ENCODE results near the gene XAB2.

Gene XAB2

DNA sequence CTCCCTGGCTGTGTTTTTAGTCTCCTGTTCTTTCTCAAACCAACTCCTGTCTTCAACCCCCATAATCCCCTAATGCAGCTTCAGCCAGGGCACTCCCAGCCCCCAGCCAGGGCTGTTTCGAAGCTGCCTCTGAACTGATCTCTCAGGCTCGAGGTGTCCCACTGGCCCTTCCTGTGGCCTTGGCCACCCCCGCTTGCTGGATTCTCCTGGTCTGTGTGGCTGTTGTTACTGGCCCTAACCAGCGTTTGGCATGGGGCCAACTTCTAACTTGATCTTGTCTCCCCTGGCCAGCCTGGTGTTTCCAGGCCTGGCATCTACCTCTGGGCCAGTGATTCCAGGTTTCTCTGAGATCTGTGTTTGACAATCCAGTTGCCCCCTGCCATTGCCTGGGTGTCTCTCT, 11.0 kb downstream of the XAB2 start:
- Mint-ChIP-seq H3K27ac (peak overlapping the region; percentile 31), H3K4me1 (ENCODE audit: low read depth) (no peaks in the 10 kb centered on the region), H3K36me3 (ENCODE audit: low read depth) (peaks cover 20% of the 10 kb centered on the region), H3K27me3 (ENCODE audit: low read depth) (no peaks in the 10 kb centered on the region), H3K9me3 (no peaks in the 10 kb centered on the region), H3K4me3 (no peak overlapping the region)
- no peak for DNase-seq (ENCODE audit: low spot score)

GRCh38 chr19:7617735-7618134, 11.6 kb downstream of the XAB2 start:
- no peaks in the 10 kb centered on the region for H3K27me3 Mint-ChIP-seq (ENCODE audit: low read depth)
- DNase-seq (ENCODE audit: low spot score): no peak
- H3K36me3 Mint-ChIP-seq (ENCODE audit: low read depth): peaks cover 15% of the 10 kb centered on the region
- H3K4me1 Mint-ChIP-seq (ENCODE audit: low read depth): no peaks in the 10 kb centered on the region
- no peak overlapping the region for H3K27ac Mint-ChIP-seq
- no peaks in the 10 kb centered on the region for H3K9me3 Mint-ChIP-seq
- no peak overlapping the region for H3K4me3 Mint-ChIP-seq

DNA sequence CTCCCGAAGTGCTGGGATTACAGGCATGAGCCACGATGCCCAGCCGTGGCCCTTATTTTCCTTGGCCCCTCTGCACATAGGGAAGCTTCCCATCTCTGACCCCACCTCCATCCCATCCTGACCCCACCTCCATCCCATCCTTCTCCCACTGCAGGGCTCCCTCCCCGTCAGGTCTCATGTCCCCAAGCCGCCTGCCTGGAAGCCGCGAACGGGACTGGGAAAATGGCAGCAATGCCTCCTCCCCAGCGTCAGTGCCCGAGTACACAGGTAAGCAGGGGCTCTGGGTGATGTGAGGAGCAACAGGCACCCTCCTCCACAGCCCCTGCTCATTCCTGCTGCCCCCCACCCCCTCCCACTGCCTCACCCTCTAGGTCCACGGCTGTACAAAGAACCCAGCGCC, 12.2 kb downstream of the XAB2 start:
- no peak overlapping the region for H3K4me3 Mint-ChIP-seq
- H3K4me1 Mint-ChIP-seq (ENCODE audit: low read depth): no peaks in the 10 kb centered on the region
- H3K27me3 Mint-ChIP-seq (ENCODE audit: low read depth): no peaks in the 10 kb centered on the region
- peaks cover 14% of the 10 kb centered on the region for H3K36me3 Mint-ChIP-seq (ENCODE audit: low read depth)
- no peak for DNase-seq (ENCODE audit: low spot score)
- H3K9me3 Mint-ChIP-seq: no peaks in the 10 kb centered on the region
- no peak overlapping the region for H3K27ac Mint-ChIP-seq

DNA sequence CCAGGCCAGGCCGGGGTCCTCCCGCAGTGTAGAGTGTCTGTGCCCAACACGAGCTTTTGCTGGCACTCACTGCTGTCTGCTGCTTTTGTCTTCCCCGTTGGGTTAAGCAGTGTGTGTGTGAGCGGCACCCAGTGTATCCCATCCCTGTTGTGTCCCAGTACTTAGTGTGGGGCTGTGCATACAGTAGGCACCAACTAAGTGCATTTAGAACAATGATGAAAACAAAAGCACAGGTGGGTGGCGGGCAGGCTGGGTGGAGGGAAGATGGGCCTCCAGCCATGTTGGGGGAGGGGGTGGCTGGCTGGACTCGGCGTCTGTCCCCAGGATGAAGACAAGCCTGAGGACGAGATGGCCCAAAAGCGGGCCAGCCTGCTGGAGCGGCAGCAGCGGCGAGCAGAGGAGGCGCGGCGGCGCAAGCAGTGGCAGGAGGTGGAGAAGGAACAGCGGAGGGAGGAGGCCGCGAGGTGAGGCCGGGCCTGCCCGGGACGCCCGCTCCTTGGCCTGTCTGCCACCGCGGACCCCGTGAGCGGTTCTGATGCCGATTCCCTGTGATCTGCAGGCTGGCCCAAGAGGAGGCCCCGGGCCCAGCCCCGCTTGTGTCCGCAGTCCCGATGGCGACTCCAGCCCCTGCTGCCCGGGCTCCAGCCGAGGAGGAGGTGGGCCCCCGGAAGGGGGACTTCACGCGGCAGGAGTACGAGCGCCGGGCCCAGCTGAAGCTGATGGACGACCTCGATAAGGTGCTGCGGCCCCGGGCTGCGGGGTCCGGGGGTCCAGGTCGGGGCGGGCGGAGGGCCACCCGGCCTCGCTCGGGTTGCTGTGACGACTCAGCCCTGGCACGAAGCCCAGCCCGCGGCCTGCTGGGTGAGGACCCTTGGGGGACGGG, 14.2 kb downstream of the XAB2 start:
- DNase-seq (ENCODE audit: low spot score): no peak
- Mint-ChIP-seq H3K4me1 (ENCODE audit: low read depth) (no peaks in the 10 kb centered on the region), H3K36me3 (ENCODE audit: low read depth) (peaks cover 6% of the 10 kb centered on the region), H3K9me3 (no peaks in the 10 kb centered on the region), H3K27ac (no peak overlapping the region), H3K4me3 (no peak overlapping the region), H3K27me3 (ENCODE audit: low read depth) (no peaks in the 10 kb centered on the region)

DNA sequence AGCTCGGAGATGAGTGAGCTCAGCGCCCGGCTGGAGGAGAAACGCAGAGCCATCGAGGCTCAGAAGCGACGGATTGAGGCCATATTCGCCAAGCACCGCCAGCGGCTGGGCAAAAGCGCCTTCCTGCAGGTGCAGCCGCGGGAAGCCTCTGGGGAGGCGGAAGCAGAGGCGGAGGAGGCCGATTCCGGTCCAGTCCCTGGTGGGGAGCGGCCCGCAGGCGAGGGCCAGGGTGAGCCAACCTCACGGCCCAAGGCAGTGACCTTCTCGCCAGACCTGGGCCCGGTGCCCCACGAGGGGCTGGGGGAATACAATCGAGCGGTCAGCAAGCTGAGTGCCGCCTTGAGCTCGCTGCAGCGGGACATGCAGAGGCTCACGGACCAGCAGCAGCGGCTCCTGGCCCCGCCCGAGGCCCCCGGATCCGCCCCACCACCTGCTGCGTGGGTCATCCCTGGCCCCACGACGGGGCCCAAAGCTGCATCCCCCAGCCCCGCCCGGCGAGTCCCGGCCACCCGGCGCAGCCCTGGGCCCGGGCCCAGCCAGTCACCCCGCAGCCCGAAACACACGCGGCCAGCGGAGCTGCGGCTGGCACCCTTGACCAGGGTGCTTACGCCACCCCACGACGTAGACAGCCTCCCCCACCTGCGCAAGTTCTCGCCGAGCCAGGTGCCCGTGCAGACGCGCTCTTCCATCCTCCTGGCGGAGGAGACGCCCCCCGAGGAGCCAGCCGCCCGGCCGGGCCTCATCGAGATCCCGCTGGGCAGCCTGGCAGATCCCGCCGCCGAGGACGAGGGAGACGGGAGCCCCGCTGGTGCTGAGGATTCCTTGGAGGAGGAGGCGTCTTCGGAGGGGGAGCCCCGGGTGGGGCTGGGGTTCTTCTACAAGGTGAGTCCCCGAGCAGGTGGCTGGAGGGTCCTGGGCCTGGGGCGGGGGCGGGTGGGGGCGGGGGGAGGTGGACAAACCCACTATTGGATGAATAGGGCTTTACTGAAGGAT, 16.8 kb downstream of the XAB2 start:
- Mint-ChIP-seq H3K4me3 (no peak overlapping the region), H3K27ac (no peak overlapping the region), H3K9me3 (no peaks in the 10 kb centered on the region), H3K36me3 (ENCODE audit: low read depth) (no peaks in the 10 kb centered on the region), H3K4me1 (ENCODE audit: low read depth) (no peaks in the 10 kb centered on the region), H3K27me3 (ENCODE audit: low read depth) (no peaks in the 10 kb centered on the region)
- no peak for DNase-seq (ENCODE audit: low spot score)

DNA sequence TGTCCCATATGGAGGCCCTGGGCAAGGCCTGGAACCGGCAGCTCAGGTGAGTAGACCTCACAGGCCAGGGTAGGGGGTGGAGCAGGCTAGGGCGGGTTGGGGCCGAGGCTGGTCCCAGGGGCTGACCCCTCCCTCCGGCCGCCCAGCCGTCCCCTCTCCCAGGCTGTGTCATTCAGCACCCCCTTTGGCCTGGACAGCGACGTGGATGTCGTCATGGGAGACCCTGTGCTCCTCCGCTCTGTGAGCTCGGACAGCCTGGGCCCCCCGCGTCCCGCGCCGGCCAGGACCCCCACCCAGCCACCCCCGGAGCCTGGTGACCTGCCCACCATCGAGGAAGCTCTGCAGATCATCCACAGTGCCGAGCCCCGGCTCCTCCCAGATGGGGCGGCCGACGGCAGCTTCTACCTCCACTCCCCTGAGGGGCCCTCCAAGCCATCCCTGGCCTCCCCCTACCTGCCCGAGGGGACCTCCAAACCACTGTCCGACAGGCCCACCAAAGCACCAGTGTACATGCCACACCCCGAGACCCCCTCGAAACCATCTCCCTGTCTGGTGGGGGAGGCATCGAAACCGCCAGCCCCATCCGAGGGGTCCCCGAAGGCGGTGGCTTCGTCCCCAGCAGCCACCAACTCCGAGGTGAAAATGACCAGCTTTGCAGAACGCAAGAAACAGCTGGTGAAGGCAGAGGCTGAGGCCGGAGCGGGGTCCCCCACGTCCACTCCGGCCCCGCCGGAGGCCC, 17.6 kb downstream of the XAB2 start:
- H3K27me3 Mint-ChIP-seq (ENCODE audit: low read depth): no peaks in the 10 kb centered on the region
- DNase-seq (ENCODE audit: low spot score): no peak
- H3K27ac Mint-ChIP-seq: no peak overlapping the region
- no peaks in the 10 kb centered on the region for H3K36me3 Mint-ChIP-seq (ENCODE audit: low read depth)
- no peaks in the 10 kb centered on the region for H3K9me3 Mint-ChIP-seq
- H3K4me3 Mint-ChIP-seq: no peak overlapping the region
- H3K4me1 Mint-ChIP-seq (ENCODE audit: low read depth): no peaks in the 10 kb centered on the region

DNA sequence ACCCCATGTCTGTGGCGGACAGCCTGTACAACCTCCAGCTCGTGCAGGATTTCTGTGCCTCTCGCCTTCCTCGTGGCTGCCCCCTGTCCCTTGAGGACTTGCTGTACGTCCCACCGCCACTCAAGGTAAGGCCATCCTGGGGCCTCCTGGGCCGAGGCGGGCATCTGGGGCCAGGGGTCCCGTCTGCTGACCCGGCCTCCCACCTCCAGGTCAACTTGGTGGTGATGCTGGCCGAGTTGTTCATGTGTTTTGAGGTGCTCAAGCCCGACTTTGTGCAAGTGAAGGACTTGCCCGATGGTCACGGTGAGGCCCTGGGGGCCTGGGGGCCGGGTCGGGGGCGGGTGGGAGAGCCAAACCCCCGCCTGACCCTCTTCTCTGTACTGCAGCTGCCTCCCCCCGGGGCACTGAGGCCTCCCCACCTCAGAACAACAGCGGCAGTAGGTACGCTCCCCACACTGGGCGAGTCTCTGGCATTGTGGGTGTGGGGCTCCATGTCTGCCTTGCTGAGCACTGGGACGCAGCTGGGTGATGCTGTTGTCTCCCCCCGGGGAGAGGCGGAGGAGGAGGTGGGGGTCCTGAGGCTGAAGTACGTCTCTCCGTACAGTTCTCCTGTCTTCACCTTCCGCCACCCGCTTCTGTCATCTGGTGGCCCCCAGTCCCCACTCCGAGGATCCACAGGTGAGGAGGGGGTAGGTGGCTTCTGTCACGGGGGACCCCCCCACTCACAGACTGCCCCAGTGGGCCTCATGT, 18.7 kb downstream of the XAB2 start:
- H3K9me3 Mint-ChIP-seq: no peaks in the 10 kb centered on the region
- H3K4me3 Mint-ChIP-seq: no peak overlapping the region
- no peaks in the 10 kb centered on the region for H3K27me3 Mint-ChIP-seq (ENCODE audit: low read depth)
- DNase-seq (ENCODE audit: low spot score): no peak
- no peaks in the 10 kb centered on the region for H3K36me3 Mint-ChIP-seq (ENCODE audit: low read depth)
- no peaks in the 10 kb centered on the region for H3K4me1 Mint-ChIP-seq (ENCODE audit: low read depth)
- H3K27ac Mint-ChIP-seq: no peak overlapping the region

- DNase-seq (ENCODE audit: low spot score): no peak
- Mint-ChIP-seq H3K27ac (no peak overlapping the region), H3K36me3 (ENCODE audit: low read depth) (no peaks in the 10 kb centered on the region), H3K27me3 (ENCODE audit: low read depth) (peaks cover 3% of the 10 kb centered on the region), H3K4me1 (ENCODE audit: low read depth) (no peaks in the 10 kb centered on the region), H3K4me3 (no peak overlapping the region), H3K9me3 (no peaks in the 10 kb centered on the region)
These were observed 21.3 kb downstream of the XAB2 start for GRCh38 chr19:7607874-7608560.

DNA sequence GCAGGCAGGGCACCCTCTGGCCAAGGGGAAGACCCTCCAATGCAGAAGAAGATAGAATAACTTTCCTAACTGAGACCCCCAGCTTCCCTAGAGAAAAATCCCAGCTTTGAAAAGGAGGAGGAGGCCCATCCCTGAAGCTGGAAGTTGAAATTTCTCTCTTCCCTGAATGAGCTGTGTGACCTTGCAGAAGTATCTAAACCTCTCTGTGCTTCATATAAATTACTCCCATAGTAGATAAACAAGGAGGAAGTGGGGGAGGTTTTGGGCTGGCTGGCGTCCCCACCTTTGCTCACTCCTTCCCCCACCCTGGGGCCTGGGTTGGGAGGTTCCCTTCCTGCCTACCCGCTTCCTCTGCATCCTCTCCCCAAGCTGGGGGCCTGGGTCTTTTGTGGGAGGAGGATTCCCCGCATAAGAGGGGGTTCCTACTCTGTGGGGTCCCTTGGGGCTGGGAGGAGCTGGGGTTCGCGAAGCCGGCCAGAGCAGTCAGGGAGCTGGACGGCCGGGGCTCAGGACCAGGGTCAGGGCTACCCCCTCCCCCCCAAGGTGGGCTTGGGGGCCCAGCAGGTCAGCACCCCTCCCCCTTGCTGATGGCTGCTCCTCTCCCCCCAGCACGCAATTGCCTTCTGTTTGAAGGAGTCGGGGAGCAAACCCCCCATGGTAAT, 22.0 kb downstream of the XAB2 start:
- no peak overlapping the region for H3K4me3 Mint-ChIP-seq
- H3K4me1 Mint-ChIP-seq (ENCODE audit: low read depth): no peaks in the 10 kb centered on the region
- H3K27me3 Mint-ChIP-seq (ENCODE audit: low read depth): peaks cover 3% of the 10 kb centered on the region
- DNase-seq (ENCODE audit: low spot score): no peak
- no peaks in the 10 kb centered on the region for H3K9me3 Mint-ChIP-seq
- H3K27ac Mint-ChIP-seq: no peak overlapping the region
- H3K36me3 Mint-ChIP-seq (ENCODE audit: low read depth): no peaks in the 10 kb centered on the region

GRCh38 chr19:7606289-7606688, 23.1 kb downstream of the XAB2 start:
- Mint-ChIP-seq H3K36me3 (ENCODE audit: low read depth) (no peaks in the 10 kb centered on the region), H3K9me3 (no peaks in the 10 kb centered on the region), H3K27ac (no peak overlapping the region), H3K4me1 (ENCODE audit: low read depth) (no peaks in the 10 kb centered on the region), H3K27me3 (ENCODE audit: low read depth) (peaks cover 3% of the 10 kb centered on the region), H3K4me3 (no peak overlapping the region)
- DNase-seq (ENCODE audit: low spot score): no peak

DNA sequence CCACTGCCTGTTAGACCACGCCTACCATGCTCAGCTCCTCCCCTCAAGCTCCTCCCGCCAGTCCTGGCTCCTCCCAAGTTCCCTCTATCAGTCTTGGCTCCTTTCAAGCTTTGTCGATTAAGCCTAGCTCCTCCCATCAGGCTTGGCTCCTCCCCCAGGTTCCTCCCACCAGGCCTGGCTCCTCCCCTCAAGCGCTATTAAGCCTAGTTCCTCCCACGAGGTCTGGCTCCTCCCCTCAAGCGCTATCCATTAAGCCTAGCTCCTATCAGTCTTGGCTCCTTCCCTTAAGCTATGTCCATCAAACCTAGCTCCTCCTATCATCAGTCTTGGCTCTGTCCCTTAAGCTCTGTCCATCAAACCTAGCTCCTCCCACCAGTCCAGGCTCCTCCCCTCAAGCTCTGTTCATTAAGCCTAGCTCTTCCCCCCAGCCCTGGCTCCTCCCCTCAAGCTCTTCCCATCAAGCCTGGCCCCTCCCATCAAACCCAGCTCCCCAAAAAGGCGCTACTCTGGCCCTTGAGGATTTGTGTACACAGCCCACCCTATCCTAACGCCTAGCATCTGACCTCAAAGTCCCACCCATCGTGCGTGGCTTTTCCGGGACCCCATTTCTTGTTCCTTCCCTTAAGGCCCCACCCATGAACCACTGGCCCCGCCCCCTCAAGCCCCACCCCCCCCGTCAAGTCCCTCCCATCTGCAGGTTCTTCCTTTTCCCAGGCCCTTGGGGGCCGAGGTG, 23.7 kb downstream of the XAB2 start:
- no peak for DNase-seq (ENCODE audit: low spot score)
- Mint-ChIP-seq H3K27ac (no peak overlapping the region), H3K4me1 (ENCODE audit: low read depth) (no peaks in the 10 kb centered on the region), H3K9me3 (no peaks in the 10 kb centered on the region), H3K36me3 (ENCODE audit: low read depth) (no peaks in the 10 kb centered on the region), H3K4me3 (no peak overlapping the region), H3K27me3 (ENCODE audit: low read depth) (peaks cover 3% of the 10 kb centered on the region)

DNA sequence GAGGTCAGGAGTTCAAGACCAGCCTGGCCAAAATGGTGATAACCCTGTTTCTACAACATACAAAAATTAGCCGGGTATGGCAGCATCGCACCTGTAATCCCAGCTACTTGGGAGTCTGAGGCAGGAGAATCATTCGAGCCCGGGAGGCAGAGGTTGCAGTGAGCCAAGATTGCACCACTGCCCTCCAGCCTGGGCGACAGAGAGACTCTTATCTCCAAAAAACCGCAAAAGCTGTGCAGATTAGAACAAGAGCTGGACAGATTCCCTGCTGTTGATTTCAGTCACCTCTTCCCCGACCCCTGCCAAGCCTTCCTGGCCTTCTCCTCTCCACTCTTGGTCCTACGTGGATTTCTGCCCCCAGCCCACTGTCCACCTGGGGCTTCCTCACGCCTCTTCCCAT, 25.4 kb downstream of the XAB2 start:
- H3K27me3 Mint-ChIP-seq (ENCODE audit: low read depth): peaks cover 3% of the 10 kb centered on the region
- H3K4me3 Mint-ChIP-seq: no peak overlapping the region
- H3K27ac Mint-ChIP-seq: no peak overlapping the region
- H3K4me1 Mint-ChIP-seq (ENCODE audit: low read depth): no peaks in the 10 kb centered on the region
- H3K36me3 Mint-ChIP-seq (ENCODE audit: low read depth): no peaks in the 10 kb centered on the region
- no peaks in the 10 kb centered on the region for H3K9me3 Mint-ChIP-seq
- DNase-seq (ENCODE audit: low spot score): no peak
